ENCODE data around the gene ARHGEF2. TPM values are rescaled to one million over a fixed set of nuclear protein-coding genes. Genes with fewer than 3 reads are reported as not detected.
A peak's percentile ranks its signal among the peaks of the same experiment; 100 is the strongest.

The ARHGEF2 gene
- total RNA-seq, 3 donors from 2014 or later: 79.7 to 132 (median 90.5) TPM

- intact Hi-C loops (cut with DNase I, micrococcal nuclease): no loop called here
- no peak for TF ChIP-seq CTCF (IDR thresholded peaks at IDR 0.05)
- peak; percentile 48 for ATAC-seq
- Histone ChIP-seq H3K4me1 (ENCODE audit: low read depth) (peaks cover 9% of the 10 kb centered on the region), H3K4me3 (peak overlapping the region; percentile 54), H3K9me3 (no peaks in the 10 kb centered on the region), H3K36me3 (ENCODE audit: low read depth) (peaks cover 3% of the 10 kb centered on the region)
- peak in 2 of 3 donors; percentile 32 to 48 for DNase-seq
Observed at GRCh38 chr1:155910621-155911121, 67.7 kb downstream of the ARHGEF2 start.

GRCh38 chr1:155909894-155910293 is 68.5 kb downstream of the ARHGEF2 start:
- intact Hi-C loops (cut with DNase I, micrococcal nuclease): no loop called here
- peaks cover 2% of the 10 kb centered on the region for H3K36me3 ChIP-seq (ENCODE audit: low read depth)

GRCh38 chr1:155904261-155904660 is 74.1 kb downstream of the ARHGEF2 start:
- DNase-seq: no peak
- no peak for TF ChIP-seq CTCF (IDR thresholded peaks at IDR 0.05)
- Histone ChIP-seq H3K9me3 (no peaks in the 10 kb centered on the region), H3K36me3 (ENCODE audit: low read depth) (peaks cover 23% of the 10 kb centered on the region), H3K4me3 (no peak overlapping the region), H3K4me1 (ENCODE audit: low read depth) (no peaks in the 10 kb centered on the region)
- ATAC-seq: no peak
- intact Hi-C loops (cut with DNase I, micrococcal nuclease): no loop called here

More at GRCh38 chr1:155909894-155910293, 68.5 kb downstream of the ARHGEF2 start:
- DNase-seq (peak in 1 of 3 donors; percentile 21), ATAC-seq (peak; percentile 34)
- peaks cover 9% of the 10 kb centered on the region for H3K4me1 ChIP-seq (ENCODE audit: low read depth)
- no peaks in the 10 kb centered on the region for H3K9me3 ChIP-seq
- H3K4me3 ChIP-seq: no peak overlapping the region
- TF ChIP-seq CTCF (IDR thresholded peaks at IDR 0.05): no peak

- no peak for DNase-seq
- intact Hi-C loops (cut with DNase I, micrococcal nuclease): no loop called here
- no peak for ATAC-seq
- Histone ChIP-seq H3K9me3 (no peaks in the 10 kb centered on the region), H3K36me3 (ENCODE audit: low read depth) (peaks cover 28% of the 10 kb centered on the region), H3K4me3 (no peak overlapping the region), H3K4me1 (ENCODE audit: low read depth) (no peaks in the 10 kb centered on the region)
- TF ChIP-seq CTCF (IDR thresholded peaks at IDR 0.05): no peak
Observed at GRCh38 chr1:155900161-155900560, 78.2 kb downstream of the ARHGEF2 start.

GRCh38 chr1:155899683-155900082 is 78.7 kb downstream of the ARHGEF2 start:
- intact Hi-C loops (cut with DNase I, micrococcal nuclease): no loop called here
- H3K9me3 ChIP-seq: no peaks in the 10 kb centered on the region
- no peak for DNase-seq
- H3K4me3 ChIP-seq: no peak overlapping the region
- H3K36me3 ChIP-seq (ENCODE audit: low read depth): peaks cover 24% of the 10 kb centered on the region
- no peaks in the 10 kb centered on the region for H3K4me1 ChIP-seq (ENCODE audit: low read depth)
- no peak for TF ChIP-seq CTCF (IDR thresholded peaks at IDR 0.05)
- no peak for ATAC-seq

- Histone ChIP-seq H3K4me3 (no peak overlapping the region), H3K4me1 (ENCODE audit: low read depth) (peaks cover under 1% of the 10 kb centered on the region), H3K36me3 (ENCODE audit: low read depth) (peaks cover 21% of the 10 kb centered on the region), H3K9me3 (no peaks in the 10 kb centered on the region)
- DNase-seq: no peak
- ATAC-seq: no peak
- TF ChIP-seq CTCF (IDR thresholded peaks at IDR 0.05): no peak
- intact Hi-C loops (cut with DNase I, micrococcal nuclease): no loop called here
Observed at GRCh38 chr1:155898888-155899287, 79.5 kb downstream of the ARHGEF2 start.
